ENCODE measurements around the gene UBE2E3.
"Not testable (repeated sequence)": the region's sequence is repeated elsewhere in the genome, so short reads cannot be mapped to it uniquely, and the experiment has no call there.

UBE2E3 gene

DNA sequence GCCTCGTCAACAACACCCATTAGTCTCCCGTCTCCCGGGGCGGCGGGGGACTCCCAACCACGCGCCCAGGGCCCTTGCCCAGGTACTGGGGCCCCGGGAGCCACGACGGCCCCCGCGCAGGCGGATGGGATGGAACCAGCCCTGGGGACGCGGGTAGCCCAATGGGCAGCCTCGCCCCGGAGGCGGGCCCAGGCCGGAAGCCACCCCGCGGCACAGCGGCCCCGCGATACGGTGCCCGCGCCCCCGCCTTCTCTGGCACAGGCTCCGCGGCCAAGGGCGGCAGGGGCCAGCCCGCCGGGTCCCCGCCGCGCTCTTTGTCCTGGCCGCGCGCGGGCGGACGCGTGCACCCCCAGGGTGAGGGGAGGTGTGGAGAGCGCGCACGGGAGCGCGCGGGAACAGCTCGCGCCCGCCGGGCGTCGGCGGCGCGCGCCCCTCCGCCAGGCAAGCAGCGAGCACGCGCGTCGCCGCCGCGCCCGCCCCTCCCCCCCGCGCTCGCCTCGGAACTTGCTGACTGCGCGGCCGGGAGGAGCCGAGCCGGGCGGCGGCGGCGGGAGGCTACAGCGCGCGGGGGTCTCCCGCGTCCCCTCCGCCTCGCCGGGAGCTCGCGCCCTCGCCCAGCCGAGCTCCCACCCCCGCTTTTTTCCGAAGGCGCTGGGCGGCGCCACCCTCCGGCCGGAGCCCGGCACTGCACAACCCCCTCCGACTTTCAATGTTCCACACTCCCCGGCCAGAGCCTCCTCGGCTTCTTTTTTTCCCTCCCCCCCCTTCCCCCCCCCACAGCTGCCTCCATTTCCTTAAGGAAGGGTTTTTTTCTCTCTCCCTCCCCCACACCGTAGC, at the start of gene UBE2E3:
TSS of gene UBE2E3 (plus strand) at position 500 of the 837 bp plus-strand sequence. CDS start 1,438 bp downstream, outside the sequence.
- peak within 1 kb of the TSS; percentile 84 for H3K9ac ChIP-seq (ENCODE audit: low read length)
- no peaks in the 10 kb centered on the region for H3K27me3 ChIP-seq (ENCODE audit: control insufficient read depth, insufficient read depth, low read length)
- peaks cover 32% of the 10 kb centered on the region for H3K4me1 ChIP-seq (ENCODE audit: control insufficient read depth, low read depth, low read length)
- peak within 1 kb of the TSS; percentile 24 for H3K27ac ChIP-seq (ENCODE audit: low read length)
- H3K36me3 ChIP-seq (ENCODE audit: control insufficient read depth, low read depth, low read length): peaks cover 18% of the 10 kb centered on the region
- peak within 1 kb of the TSS; percentile 76 for H3K4me3 ChIP-seq (ENCODE audit: low read length)
- H3K9me3 ChIP-seq (ENCODE audit: control insufficient read depth, low read depth, low read length): no peaks in the 10 kb centered on the region

DNA sequence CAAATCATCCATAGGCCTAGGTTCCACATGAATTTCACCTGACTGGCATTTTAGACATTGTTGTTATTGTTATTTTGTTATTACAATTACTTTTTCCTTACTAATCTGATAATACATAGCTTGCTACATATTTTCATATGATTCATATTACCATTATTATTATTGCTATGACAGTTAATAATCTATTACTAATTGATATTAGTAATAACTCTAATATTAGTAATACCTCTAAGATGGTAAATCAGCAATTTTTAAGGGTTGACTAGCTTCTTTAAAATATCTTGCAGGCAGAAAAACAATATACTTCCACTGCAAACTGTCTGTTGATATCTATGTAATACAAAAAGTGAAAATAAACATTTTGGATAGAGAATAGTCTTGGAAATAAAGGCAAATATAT, 48.6 kb upstream of the UBE2E3 start:
- no peaks in the 10 kb centered on the region for H3K36me3 ChIP-seq (ENCODE audit: control insufficient read depth, low read depth, low read length)
- no peaks in the 10 kb centered on the region for H3K4me1 ChIP-seq (ENCODE audit: control insufficient read depth, low read depth, low read length)
- H3K9ac ChIP-seq (ENCODE audit: low read length): no peak overlapping the region
- no peaks in the 10 kb centered on the region for H3K27me3 ChIP-seq (ENCODE audit: control insufficient read depth, insufficient read depth, low read length)
- no peaks in the 10 kb centered on the region for H3K9me3 ChIP-seq (ENCODE audit: control insufficient read depth, low read depth, low read length)
- no peak overlapping the region for H3K4me3 ChIP-seq (ENCODE audit: low read length)
- H3K27ac ChIP-seq (ENCODE audit: low read length): no peak overlapping the region

DNA sequence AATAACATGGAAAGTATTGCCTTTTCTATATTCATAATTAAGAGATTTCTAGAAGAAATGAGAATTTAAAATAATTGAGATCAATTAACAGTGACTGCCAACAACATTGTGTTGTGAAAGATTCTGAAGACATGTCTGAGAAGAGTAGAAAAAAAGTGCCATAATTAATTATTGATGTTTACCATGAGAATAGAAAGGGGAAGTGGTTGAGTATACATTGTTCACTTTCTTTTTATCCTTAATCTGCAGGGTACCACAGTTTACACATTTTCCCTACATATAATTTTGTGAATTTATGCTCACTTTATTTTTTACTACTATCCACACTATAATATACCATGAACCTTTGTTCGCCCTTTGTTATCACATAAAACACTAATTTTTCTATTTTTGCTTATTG, 47.1 kb upstream of the UBE2E3 start:
- Histone ChIP-seq H3K27me3 (ENCODE audit: control insufficient read depth, insufficient read depth, low read length) (no peaks in the 10 kb centered on the region), H3K27ac (ENCODE audit: low read length) (no peak overlapping the region), H3K4me3 (ENCODE audit: low read length) (no peak overlapping the region), H3K36me3 (ENCODE audit: control insufficient read depth, low read depth, low read length) (no peaks in the 10 kb centered on the region), H3K9ac (ENCODE audit: low read length) (no peak overlapping the region), H3K4me1 (ENCODE audit: control insufficient read depth, low read depth, low read length) (no peaks in the 10 kb centered on the region), H3K9me3 (ENCODE audit: control insufficient read depth, low read depth, low read length) (no peaks in the 10 kb centered on the region)

- no peak overlapping the region for H3K4me3 ChIP-seq (ENCODE audit: low read length)
- no peaks in the 10 kb centered on the region for H3K9me3 ChIP-seq (ENCODE audit: control insufficient read depth, low read depth, low read length)
- no peaks in the 10 kb centered on the region for H3K36me3 ChIP-seq (ENCODE audit: control insufficient read depth, low read depth, low read length)
- H3K27ac ChIP-seq (ENCODE audit: low read length): no peak overlapping the region
- no peak overlapping the region for H3K9ac ChIP-seq (ENCODE audit: low read length)
- no peaks in the 10 kb centered on the region for H3K27me3 ChIP-seq (ENCODE audit: control insufficient read depth, insufficient read depth, low read length)
- no peaks in the 10 kb centered on the region for H3K4me1 ChIP-seq (ENCODE audit: control insufficient read depth, low read depth, low read length)
Measured at GRCh38 chr2:180934911-180935310, 45.5 kb upstream of the UBE2E3 start.

DNA sequence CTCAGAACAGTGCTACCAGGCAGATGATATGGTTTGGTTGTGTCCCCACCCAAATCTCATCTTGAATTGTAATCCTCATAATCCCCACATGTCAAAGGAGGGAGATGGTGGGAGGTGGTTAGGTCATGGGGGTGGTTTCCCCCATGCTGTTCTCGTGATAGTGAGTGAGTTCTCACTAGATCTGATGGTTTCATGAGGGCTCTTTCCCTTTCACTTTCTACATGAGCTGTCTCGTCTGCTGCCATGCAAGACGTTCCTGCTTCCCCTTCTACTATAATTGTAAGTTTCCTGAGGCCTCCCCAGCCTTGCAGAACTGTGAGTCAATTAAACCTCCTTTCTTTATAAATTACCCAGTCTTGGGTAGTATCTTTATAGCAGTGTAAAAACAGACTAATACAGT, 42.9 kb upstream of the UBE2E3 start:
- not testable (repeated sequence) for H3K36me3 ChIP-seq (ENCODE audit: control insufficient read depth, low read depth, low read length); H3K4me3 ChIP-seq (ENCODE audit: low read length); H3K27me3 ChIP-seq (ENCODE audit: control insufficient read depth, insufficient read depth, low read length); H3K9ac ChIP-seq (ENCODE audit: low read length); H3K27ac ChIP-seq (ENCODE audit: low read length); H3K9me3 ChIP-seq (ENCODE audit: control insufficient read depth, low read depth, low read length); H3K4me1 ChIP-seq (ENCODE audit: control insufficient read depth, low read depth, low read length)

- Histone ChIP-seq H3K36me3 (ENCODE audit: control insufficient read depth, low read depth, low read length) (no peaks in the 10 kb centered on the region), H3K27me3 (ENCODE audit: control insufficient read depth, insufficient read depth, low read length) (no peaks in the 10 kb centered on the region), H3K4me3 (ENCODE audit: low read length) (no peak overlapping the region)
Measured at GRCh38 chr2:180938451-180938850, 42.0 kb upstream of the UBE2E3 start.

DNA sequence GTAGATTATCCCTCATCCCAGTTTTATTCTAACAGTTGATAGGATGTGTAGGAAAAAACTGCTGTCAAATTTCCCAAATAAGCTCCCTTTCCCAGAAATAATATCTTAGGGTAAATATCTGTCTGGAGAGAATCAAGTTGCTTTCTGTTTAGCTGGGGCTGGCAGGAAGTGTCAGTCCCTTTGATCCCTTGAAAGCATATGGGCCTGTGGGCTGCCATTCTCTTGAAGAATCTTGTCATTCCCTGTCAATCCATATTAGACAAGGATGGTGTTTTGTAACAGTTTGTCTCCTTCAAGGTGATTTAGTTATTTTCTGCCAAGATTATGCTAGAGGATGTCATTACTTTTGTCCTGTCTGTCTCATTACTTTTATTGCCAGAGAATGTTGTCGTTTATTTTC, 37.1 kb upstream of the UBE2E3 start:
- H3K4me1 ChIP-seq (ENCODE audit: control insufficient read depth, low read depth, low read length): no peaks in the 10 kb centered on the region
- H3K27me3 ChIP-seq (ENCODE audit: control insufficient read depth, insufficient read depth, low read length): no peaks in the 10 kb centered on the region
- no peak overlapping the region for H3K4me3 ChIP-seq (ENCODE audit: low read length)
- H3K9ac ChIP-seq (ENCODE audit: low read length): no peak overlapping the region
- no peaks in the 10 kb centered on the region for H3K9me3 ChIP-seq (ENCODE audit: control insufficient read depth, low read depth, low read length)
- no peak overlapping the region for H3K27ac ChIP-seq (ENCODE audit: low read length)
- no peaks in the 10 kb centered on the region for H3K36me3 ChIP-seq (ENCODE audit: control insufficient read depth, low read depth, low read length)

More at GRCh38 chr2:180938451-180938850, 42.0 kb upstream of the UBE2E3 start:
- Histone ChIP-seq H3K27ac (ENCODE audit: low read length) (no peak overlapping the region), H3K9me3 (ENCODE audit: control insufficient read depth, low read depth, low read length) (no peaks in the 10 kb centered on the region), H3K9ac (ENCODE audit: low read length) (no peak overlapping the region), H3K4me1 (ENCODE audit: control insufficient read depth, low read depth, low read length) (no peaks in the 10 kb centered on the region)

GRCh38 chr2:180944372-180944771, 36.0 kb upstream of the UBE2E3 start:
- H3K36me3 ChIP-seq (ENCODE audit: control insufficient read depth, low read depth, low read length): no peaks in the 10 kb centered on the region
- no peaks in the 10 kb centered on the region for H3K9me3 ChIP-seq (ENCODE audit: control insufficient read depth, low read depth, low read length)
- no peak overlapping the region for H3K27ac ChIP-seq (ENCODE audit: low read length)
- H3K9ac ChIP-seq (ENCODE audit: low read length): no peak overlapping the region
- H3K4me3 ChIP-seq (ENCODE audit: low read length): no peak overlapping the region
- H3K4me1 ChIP-seq (ENCODE audit: control insufficient read depth, low read depth, low read length): no peaks in the 10 kb centered on the region
- H3K27me3 ChIP-seq (ENCODE audit: control insufficient read depth, insufficient read depth, low read length): no peaks in the 10 kb centered on the region

DNA sequence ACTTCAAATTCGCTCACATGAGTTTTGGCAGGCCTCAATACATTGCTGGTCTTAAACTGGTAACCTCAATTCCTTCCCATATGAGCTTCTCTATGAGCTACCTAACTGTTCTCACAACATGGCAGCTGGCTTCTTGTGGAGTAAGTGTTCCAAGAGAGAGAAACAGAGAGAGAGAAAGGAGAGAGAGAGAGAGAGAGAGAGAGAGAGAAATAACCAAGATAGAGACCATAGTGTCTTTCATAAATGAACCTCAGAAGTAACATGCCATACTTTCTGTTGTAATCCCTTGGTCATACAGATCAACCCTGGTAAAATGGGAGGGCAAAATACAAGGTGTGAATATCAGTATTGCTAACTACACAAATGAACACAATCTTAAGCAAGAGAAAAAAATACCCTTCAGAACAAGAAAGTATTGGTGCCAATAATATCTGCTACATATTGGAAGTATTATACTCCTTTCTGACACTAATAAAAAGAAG, 33.2 kb upstream of the UBE2E3 start:
- Histone ChIP-seq H3K9me3 (ENCODE audit: control insufficient read depth, low read depth, low read length) (no peaks in the 10 kb centered on the region), H3K27ac (ENCODE audit: low read length) (no peak overlapping the region), H3K9ac (ENCODE audit: low read length) (no peak overlapping the region), H3K27me3 (ENCODE audit: control insufficient read depth, insufficient read depth, low read length) (no peaks in the 10 kb centered on the region), H3K4me1 (ENCODE audit: control insufficient read depth, low read depth, low read length) (no peaks in the 10 kb centered on the region), H3K4me3 (ENCODE audit: low read length) (no peak overlapping the region), H3K36me3 (ENCODE audit: control insufficient read depth, low read depth, low read length) (no peaks in the 10 kb centered on the region)

DNA sequence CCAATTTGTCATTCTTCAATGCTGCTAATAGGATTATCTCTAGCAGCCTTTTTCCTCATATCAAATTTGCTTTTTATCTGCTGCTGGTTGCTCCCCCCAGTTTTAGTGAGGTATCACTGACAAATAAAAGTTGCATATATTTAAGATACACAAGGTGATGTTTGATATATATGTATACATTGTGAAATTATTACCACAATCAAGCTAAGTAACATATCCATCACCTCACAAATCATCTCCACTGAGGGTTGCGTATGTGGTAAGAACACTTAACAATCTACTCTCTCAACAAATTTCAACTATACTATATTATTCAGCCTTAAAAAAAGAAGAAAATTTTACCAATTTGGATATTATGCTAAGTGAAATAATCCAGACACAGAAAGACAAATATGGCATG, 30.5 kb upstream of the UBE2E3 start:
- H3K4me3 ChIP-seq (ENCODE audit: low read length): no peak overlapping the region
- no peak overlapping the region for H3K27ac ChIP-seq (ENCODE audit: low read length)
- no peaks in the 10 kb centered on the region for H3K27me3 ChIP-seq (ENCODE audit: control insufficient read depth, insufficient read depth, low read length)

GRCh38 chr2:180952082-180952481, 28.3 kb upstream of the UBE2E3 start:
- Histone ChIP-seq H3K9me3 (ENCODE audit: control insufficient read depth, low read depth, low read length) (no peaks in the 10 kb centered on the region), H3K4me3 (ENCODE audit: low read length) (no peak overlapping the region)

More for the DNA sequence above, 30.5 kb upstream of the UBE2E3 start:
- no peaks in the 10 kb centered on the region for H3K36me3 ChIP-seq (ENCODE audit: control insufficient read depth, low read depth, low read length)
- no peaks in the 10 kb centered on the region for H3K9me3 ChIP-seq (ENCODE audit: control insufficient read depth, low read depth, low read length)
- no peaks in the 10 kb centered on the region for H3K4me1 ChIP-seq (ENCODE audit: control insufficient read depth, low read depth, low read length)
- H3K9ac ChIP-seq (ENCODE audit: low read length): no peak overlapping the region

DNA sequence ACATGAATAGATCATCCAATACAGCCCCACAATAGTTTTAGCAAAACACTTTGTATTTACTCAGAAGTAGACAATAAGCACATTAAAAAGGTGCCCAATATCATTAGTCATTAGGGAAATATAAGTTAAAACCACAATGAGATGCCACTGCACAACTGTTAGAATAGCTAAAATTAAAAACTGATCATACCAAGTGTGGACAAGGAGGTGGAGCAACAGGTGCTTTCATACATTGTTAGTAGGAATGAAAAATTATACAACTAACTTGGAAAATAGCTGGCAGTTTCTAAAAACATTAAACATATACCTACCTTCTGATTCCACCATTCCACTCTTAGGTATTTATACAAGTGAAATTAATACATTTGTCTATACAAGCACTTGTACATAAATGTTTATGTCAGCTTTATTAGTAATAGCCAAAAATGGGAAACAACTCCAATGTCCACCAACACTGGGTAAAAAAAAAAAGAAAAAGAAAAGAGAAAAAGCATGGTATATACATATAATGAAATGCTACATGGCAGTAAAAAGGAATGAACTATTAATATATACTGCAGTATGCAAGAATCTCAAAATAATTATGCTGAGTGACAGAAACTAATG, 27.6 kb upstream of the UBE2E3 start:
- Histone ChIP-seq H3K9me3 (ENCODE audit: control insufficient read depth, low read depth, low read length) (no peaks in the 10 kb centered on the region), H3K4me1 (ENCODE audit: control insufficient read depth, low read depth, low read length) (no peaks in the 10 kb centered on the region)

More at GRCh38 chr2:180952082-180952481, 28.3 kb upstream of the UBE2E3 start:
- Histone ChIP-seq H3K27me3 (ENCODE audit: control insufficient read depth, insufficient read depth, low read length) (no peaks in the 10 kb centered on the region), H3K9ac (ENCODE audit: low read length) (no peak overlapping the region), H3K4me1 (ENCODE audit: control insufficient read depth, low read depth, low read length) (no peaks in the 10 kb centered on the region), H3K36me3 (ENCODE audit: control insufficient read depth, low read depth, low read length) (no peaks in the 10 kb centered on the region), H3K27ac (ENCODE audit: low read length) (no peak overlapping the region)

More for the DNA sequence above, 27.6 kb upstream of the UBE2E3 start:
- H3K4me3 ChIP-seq (ENCODE audit: low read length): no peak overlapping the region
- no peak overlapping the region for H3K27ac ChIP-seq (ENCODE audit: low read length)
- no peak overlapping the region for H3K9ac ChIP-seq (ENCODE audit: low read length)
- no peaks in the 10 kb centered on the region for H3K36me3 ChIP-seq (ENCODE audit: control insufficient read depth, low read depth, low read length)
- H3K27me3 ChIP-seq (ENCODE audit: control insufficient read depth, insufficient read depth, low read length): no peaks in the 10 kb centered on the region

Measured in iPS-18a (cell line).